ENCODE measurements around the gene PAX5. TPM values are rescaled to one million over a fixed set of nuclear protein-coding genes. Genes with fewer than 3 reads are reported as not detected.

PAX5 gene
- polyA plus RNA-seq, 1 of the 3 experiments (the other 2 are of a cell fraction), result 0.05 TPM

DNA sequence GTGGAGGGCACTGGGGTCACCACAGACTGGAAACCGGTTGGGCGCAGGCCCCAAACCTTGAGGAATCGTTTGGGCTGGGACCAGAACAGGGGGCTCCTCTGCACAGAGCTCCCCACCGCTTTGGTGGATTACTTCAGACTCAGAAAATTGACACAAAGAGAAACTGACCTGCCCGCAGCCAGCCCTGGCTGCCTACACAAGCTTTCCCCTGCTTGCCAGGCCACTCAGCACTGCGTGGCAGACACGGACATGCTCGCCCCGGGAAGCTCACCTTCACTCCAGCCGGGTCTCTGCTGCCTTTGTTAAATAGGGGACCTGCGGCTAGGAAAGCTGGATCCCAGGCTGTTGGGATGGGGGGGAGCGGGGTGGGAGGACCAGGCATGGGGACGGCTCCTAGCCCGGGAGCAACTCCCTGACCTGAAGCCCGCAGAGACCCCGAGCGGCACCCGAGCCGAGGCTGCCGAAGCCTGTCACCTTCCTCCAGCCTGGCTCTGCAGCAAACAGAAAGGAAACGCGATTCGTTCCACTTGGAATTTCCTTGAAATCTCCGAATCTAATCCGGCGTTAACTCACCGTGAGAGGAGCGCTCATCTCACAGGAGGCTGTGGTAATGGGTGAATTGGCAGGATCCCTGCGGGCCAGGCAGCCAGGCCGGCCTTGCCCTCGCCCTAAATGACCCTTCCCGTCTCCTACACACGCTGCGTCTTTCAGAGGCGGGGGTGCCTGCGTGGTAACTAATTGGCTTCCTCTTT lies 8.8 kb downstream of the PAX5 start (continued):
- TF ChIP-seq, protein P1, sequence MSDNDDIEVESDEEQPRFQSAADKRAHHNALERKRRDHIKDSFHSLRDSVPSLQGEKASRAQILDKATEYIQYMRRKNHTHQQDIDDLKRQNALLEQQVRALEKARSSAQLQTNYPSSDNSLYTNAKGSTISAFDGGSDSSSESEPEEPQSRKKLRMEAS (IDR thresholded peaks at IDR 0.05; ENCODE audit: low read depth), result no peak
- TF ChIP-seq TCF12 (IDR thresholded peaks at IDR 0.05) (no peak), JUND (IDR thresholded peaks at IDR 0.05) (no peak), RCOR1 (IDR thresholded peaks at IDR 0.05; ENCODE audit: low read length) (no peak), ELF1 (IDR thresholded peaks at IDR 0.05) (no peak), NFIC (IDR thresholded peaks at IDR 0.05; ENCODE audit: borderline replicate concordance) (no peak), MXI1 (IDR thresholded peaks at IDR 0.05; ENCODE audit: low read depth, low read length) (no peak), RAD21 (IDR thresholded peaks at IDR 0.05; ENCODE audit: low read length) (no peak)

DNA sequence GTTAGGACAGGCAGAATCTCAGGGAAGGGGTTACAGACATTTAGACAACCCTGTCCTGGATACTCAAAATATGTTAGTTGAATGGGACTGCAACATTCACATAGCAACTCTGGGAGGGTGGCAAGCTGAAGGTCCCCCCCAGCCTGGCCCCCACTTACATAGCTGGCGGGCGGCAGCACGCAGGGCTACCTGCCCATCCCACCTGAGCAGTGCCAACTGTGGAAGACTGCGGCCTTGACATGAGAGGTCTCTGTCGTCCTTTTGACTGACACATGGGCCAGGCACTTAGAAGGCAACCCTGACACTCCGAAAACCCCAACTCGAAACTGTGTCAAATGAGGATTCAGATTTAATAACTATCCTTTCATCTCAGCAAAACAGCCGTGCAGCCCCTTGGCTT lies 16.5 kb downstream of the PAX5 start:
- H3K9me3 ChIP-seq, result no peaks in the 10 kb centered on the region
- ChIA-PET POLR2A (no interaction called here), CTCF (no interaction called here)
- H3K36me3 ChIP-seq (replicated peaks in 1 of 2; ENCODE audit: control insufficient read depth in 1 of 2, insufficient read depth in 2 of 2, low read length in 1 of 2), result no peaks in the 10 kb centered on the region
- no peaks in the 10 kb centered on the region for H3K79me2 ChIP-seq (ENCODE audit: insufficient read depth)
- H3K4me1 ChIP-seq (ENCODE audit: control insufficient read depth in 1 of 2, insufficient read depth in 2 of 2, low read depth in 1 of 2, low read length in 1 of 2), result no peaks in the 10 kb centered on the region
- no peaks in the 10 kb centered on the region for H4K20me1 ChIP-seq (ENCODE audit: insufficient read depth)
- no peak overlapping the region for H3K27ac ChIP-seq (ENCODE audit: low read depth in 2 of 2, low read length in 1 of 2)
- H3K9ac ChIP-seq, result no peak overlapping the region
- DNase-seq, result no peak
- peaks cover 17% of the 10 kb centered on the region; the same call in 1 of the 2 replicates for H3K27me3 ChIP-seq (ENCODE audit: insufficient read depth)
- no peak for TF ChIP-seq JUND (IDR thresholded peaks at IDR 0.05)
- no peak for TF ChIP-seq NRF1 (IDR thresholded peaks at IDR 0.05; ENCODE audit: low read depth, low read length)
- TF ChIP-seq TEAD4 (IDR thresholded peaks at IDR 0.05; ENCODE audit: borderline replicate concordance, insufficient read depth), result no peak
- TF ChIP-seq RXRA (IDR thresholded peaks at IDR 0.05; ENCODE audit: borderline replicate concordance, low read depth), result no peak
- no peak for TF ChIP-seq MXI1 (IDR thresholded peaks at IDR 0.05; ENCODE audit: low read depth, low read length)
- TF ChIP-seq SIN3A (IDR thresholded peaks at IDR 0.05; ENCODE audit: borderline replicate concordance, low read depth, low read length), result no peak
- no peak for TF ChIP-seq FOXM1 (IDR thresholded peaks at IDR 0.05; ENCODE audit: low read depth)
- TF ChIP-seq, protein P2, sequence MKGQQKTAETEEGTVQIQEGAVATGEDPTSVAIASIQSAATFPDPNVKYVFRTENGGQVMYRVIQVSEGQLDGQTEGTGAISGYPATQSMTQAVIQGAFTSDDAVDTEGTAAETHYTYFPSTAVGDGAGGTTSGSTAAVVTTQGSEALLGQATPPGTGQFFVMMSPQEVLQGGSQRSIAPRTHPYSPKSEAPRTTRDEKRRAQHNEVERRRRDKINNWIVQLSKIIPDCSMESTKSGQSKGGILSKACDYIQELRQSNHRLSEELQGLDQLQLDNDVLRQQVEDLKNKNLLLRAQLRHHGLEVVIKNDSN (IDR thresholded peaks at IDR 0.05; ENCODE audit: borderline replicate concordance, low read depth), result no peak
- TF ChIP-seq, protein P3, sequence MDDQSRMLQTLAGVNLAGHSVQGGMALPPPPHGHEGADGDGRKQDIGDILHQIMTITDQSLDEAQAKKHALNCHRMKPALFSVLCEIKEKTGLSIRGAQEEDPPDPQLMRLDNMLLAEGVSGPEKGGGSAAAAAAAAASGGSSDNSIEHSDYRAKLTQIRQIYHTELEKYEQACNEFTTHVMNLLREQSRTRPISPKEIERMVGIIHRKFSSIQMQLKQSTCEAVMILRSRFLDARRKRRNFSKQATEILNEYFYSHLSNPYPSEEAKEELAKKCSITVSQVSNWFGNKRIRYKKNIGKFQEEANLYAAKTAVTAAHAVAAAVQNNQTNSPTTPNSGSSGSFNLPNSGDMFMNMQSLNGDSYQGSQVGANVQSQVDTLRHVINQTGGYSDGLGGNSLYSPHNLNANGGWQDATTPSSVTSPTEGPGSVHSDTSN (IDR thresholded peaks at IDR 0.05), result no peak
- no peak for TF ChIP-seq GABPA (IDR thresholded peaks at IDR 0.05; ENCODE audit: low read depth)
- no peak for TF ChIP-seq RAD21 (IDR thresholded peaks at IDR 0.05; ENCODE audit: low read length)
- TF ChIP-seq CHD2 (IDR thresholded peaks at IDR 0.05; ENCODE audit: low read length, partially characterized antibody), result no peak
- TF ChIP-seq, protein P4, sequence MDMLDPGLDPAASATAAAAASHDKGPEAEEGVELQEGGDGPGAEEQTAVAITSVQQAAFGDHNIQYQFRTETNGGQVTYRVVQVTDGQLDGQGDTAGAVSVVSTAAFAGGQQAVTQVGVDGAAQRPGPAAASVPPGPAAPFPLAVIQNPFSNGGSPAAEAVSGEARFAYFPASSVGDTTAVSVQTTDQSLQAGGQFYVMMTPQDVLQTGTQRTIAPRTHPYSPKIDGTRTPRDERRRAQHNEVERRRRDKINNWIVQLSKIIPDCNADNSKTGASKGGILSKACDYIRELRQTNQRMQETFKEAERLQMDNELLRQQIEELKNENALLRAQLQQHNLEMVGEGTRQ (IDR thresholded peaks at IDR 0.05; ENCODE audit: borderline replicate concordance, low read depth, low read length), result no peak
- no peak for TF ChIP-seq SMC3 (IDR thresholded peaks at IDR 0.05; ENCODE audit: low read depth, low read length)
- no peak for TF ChIP-seq EP300 (IDR thresholded peaks at IDR 0.05; ENCODE audit: borderline replicate concordance in 1 of 2, low read depth in 1 of 2, low read length in 1 of 2)
- TF ChIP-seq, protein P5, sequence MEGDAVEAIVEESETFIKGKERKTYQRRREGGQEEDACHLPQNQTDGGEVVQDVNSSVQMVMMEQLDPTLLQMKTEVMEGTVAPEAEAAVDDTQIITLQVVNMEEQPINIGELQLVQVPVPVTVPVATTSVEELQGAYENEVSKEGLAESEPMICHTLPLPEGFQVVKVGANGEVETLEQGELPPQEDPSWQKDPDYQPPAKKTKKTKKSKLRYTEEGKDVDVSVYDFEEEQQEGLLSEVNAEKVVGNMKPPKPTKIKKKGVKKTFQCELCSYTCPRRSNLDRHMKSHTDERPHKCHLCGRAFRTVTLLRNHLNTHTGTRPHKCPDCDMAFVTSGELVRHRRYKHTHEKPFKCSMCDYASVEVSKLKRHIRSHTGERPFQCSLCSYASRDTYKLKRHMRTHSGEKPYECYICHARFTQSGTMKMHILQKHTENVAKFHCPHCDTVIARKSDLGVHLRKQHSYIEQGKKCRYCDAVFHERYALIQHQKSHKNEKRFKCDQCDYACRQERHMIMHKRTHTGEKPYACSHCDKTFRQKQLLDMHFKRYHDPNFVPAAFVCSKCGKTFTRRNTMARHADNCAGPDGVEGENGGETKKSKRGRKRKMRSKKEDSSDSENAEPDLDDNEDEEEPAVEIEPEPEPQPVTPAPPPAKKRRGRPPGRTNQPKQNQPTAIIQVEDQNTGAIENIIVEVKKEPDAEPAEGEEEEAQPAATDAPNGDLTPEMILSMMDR (IDR thresholded peaks at IDR 0.05), result no peak
- TF ChIP-seq POLR2AphosphoS5 (IDR thresholded peaks at IDR 0.05; ENCODE audit: low read depth, low read length), result no peak
- TF ChIP-seq, protein P1 (IDR thresholded peaks at IDR 0.05; ENCODE audit: low read depth), result no peak
- TF ChIP-seq NFIC (IDR thresholded peaks at IDR 0.05; ENCODE audit: borderline replicate concordance), result no peak
- H3K4me3 ChIP-seq (ENCODE audit: low read depth in 2 of 2, low read length in 1 of 2), result no peak overlapping the region
- H2AFZ ChIP-seq (ENCODE audit: low read depth), result no peak overlapping the region
- WGBS (ENCODE audit: low lambda C conversion rate), result 71% methylated on average over 8 of the region's 8 CpGs
- H3K9me2 ChIP-seq, result no peaks in the 10 kb centered on the region
- no peak overlapping the region for H3K4me2 ChIP-seq
- no peaks in the 10 kb centered on the region for H3F3A ChIP-seq (replicated peaks; ENCODE audit: insufficient read depth)
